DND-41 (cell line): Measurements from ENCODE around the gene KDM5A.

Experiments
- EZH2 ChIP-seq: IDR thresholded peaks from 3 replicates; pipeline ENCODE4 v1.6.1; 2012; ENCODE audit warnings: borderline replicate concordance, low read depth, mild to moderate bottlenecking, moderate library complexity, low read length, inconsistent platforms; ENCODE audit not compliant: severe bottlenecking
- TF ChIP-seq, protein P1 (sequence below): IDR thresholded peaks from 2 replicates; pipeline ENCODE4 v1.5.1; 2012; ENCODE audit warnings: borderline replicate concordance, low read length, moderate library complexity, mild to moderate bottlenecking; ENCODE audit not compliant: poor library complexity, severe bottlenecking; ENCODE audit errors: extremely low read depth

DNA sequence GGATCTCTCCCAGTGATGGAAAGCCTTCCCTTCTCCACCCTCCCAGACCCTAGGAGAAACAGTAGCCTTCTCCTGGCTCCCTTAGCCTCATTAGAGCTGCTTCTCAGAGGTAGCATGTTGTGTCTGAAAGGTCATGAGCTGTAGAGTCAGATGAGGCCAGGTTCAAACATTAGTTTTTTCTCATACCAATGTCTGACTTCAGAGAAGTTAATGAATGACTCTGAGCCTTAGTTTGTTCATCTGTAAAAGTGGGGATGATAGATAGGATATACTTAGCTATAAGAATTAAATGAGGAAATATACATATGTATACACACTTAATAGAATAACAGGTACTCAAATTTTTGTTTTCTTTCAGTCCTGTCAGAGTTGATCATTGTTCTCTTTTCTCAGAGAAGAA lies 127.0 kb downstream of the KDM5A start:
- TF ChIP-seq, protein P1, sequence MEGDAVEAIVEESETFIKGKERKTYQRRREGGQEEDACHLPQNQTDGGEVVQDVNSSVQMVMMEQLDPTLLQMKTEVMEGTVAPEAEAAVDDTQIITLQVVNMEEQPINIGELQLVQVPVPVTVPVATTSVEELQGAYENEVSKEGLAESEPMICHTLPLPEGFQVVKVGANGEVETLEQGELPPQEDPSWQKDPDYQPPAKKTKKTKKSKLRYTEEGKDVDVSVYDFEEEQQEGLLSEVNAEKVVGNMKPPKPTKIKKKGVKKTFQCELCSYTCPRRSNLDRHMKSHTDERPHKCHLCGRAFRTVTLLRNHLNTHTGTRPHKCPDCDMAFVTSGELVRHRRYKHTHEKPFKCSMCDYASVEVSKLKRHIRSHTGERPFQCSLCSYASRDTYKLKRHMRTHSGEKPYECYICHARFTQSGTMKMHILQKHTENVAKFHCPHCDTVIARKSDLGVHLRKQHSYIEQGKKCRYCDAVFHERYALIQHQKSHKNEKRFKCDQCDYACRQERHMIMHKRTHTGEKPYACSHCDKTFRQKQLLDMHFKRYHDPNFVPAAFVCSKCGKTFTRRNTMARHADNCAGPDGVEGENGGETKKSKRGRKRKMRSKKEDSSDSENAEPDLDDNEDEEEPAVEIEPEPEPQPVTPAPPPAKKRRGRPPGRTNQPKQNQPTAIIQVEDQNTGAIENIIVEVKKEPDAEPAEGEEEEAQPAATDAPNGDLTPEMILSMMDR, result no peak
- no peak for TF ChIP-seq EZH2
